ES-I3 (cell line): ENCODE data around the gene SPEG.

Experiments used
- H3K36me3 ChIP-seq: 2 replicates; pipeline ENCODE4 v1.6.1; 2013; ENCODE audit warnings: mild to moderate bottlenecking, low read length, control low read depth, moderate library complexity; ENCODE audit not compliant: insufficient read depth
- H3K4me1 ChIP-seq: 2 replicates; pipeline ENCODE4 v1.6.1; 2013; ENCODE audit warnings: mild to moderate bottlenecking, control low read depth, low read length; ENCODE audit not compliant: insufficient read depth
- H3K9ac ChIP-seq: 2 replicates; pipeline ENCODE4 v1.6.1; 2013; ENCODE audit warnings: low read depth, mild to moderate bottlenecking, low read length, moderate library complexity
- H3K9me3 ChIP-seq: 2 replicates; pipeline ENCODE4 v1.6.1; 2013; ENCODE audit warnings: mild to moderate bottlenecking, low read length, moderate library complexity; ENCODE audit not compliant: control insufficient read depth, insufficient read depth

The SPEG gene

GRCh38 chr2:219533930-219534661, 99.5 kb downstream of the SPEG start:
- no peaks in the 10 kb centered on the region for H3K36me3 ChIP-seq
- H3K9ac ChIP-seq = no peak overlapping the region
- no peaks in the 10 kb centered on the region for H3K9me3 ChIP-seq
- peaks cover 34% of the 10 kb centered on the region for H3K4me1 ChIP-seq

DNA sequence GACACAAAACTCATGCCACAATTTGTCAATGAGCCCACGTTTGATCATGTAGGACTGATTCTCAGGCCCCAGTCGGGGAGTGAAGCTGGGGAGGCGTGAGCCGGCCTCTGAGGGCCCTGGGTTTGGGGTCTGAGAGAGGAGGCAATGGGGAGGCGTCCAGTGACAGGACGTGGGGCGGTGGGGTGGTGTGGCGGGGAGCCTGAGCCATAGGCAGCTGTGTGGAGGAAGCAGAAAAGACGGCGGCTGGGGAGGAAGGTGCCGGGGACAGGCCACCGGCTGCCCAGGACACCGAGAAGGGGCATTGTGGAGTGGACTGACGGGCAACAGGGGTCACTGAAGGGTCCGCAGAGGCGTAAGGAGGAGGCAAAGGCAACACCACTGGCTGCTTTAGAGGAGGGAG, 101.8 kb downstream of the SPEG start:
- no peaks in the 10 kb centered on the region for H3K9me3 ChIP-seq
- peaks cover 28% of the 10 kb centered on the region for H3K4me1 ChIP-seq
- H3K36me3 ChIP-seq = peaks cover 9% of the 10 kb centered on the region
- H3K9ac ChIP-seq = no peak overlapping the region

- no peaks in the 10 kb centered on the region for H3K9me3 ChIP-seq
- H3K36me3 ChIP-seq = peaks cover 9% of the 10 kb centered on the region
- H3K4me1 ChIP-seq = peaks cover 26% of the 10 kb centered on the region
- H3K9ac ChIP-seq = no peak overlapping the region
Observed at GRCh38 chr2:219536967-219537366, 102.3 kb downstream of the SPEG start.

- Histone ChIP-seq H3K9ac (peak overlapping the region; percentile 28; the same call in 1 of the 2 replicates), H3K4me1 (peaks cover 23% of the 10 kb centered on the region)
Observed at GRCh38 chr2:219537657-219538488, 103.2 kb downstream of the SPEG start.

DNA sequence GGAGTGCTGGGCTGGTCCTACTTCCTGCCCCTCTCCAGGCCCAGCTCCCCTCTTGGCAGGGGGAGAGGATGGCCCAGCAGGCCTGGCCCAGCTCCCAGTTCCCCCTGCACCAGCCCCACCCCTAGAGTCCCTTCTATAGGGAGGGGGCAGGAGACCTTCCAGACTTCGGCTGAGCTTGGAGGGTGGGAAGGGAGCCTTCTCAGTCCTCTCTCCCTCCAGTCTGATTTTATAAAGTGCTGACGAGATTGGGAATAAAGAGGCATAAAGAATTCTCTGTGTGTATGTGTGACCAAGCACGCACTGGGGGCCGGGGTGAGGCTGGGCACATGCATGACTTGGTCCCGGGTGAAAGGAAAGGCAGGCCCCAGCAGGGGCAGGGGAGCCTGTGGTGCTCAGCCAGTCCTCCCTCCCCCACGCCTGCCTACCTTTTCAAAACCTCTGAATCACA, 103.9 kb downstream of the SPEG start:
- no peak overlapping the region; the same call in 1 of the 2 replicates for H3K9ac ChIP-seq
- peaks cover 9% of the 10 kb centered on the region for H3K36me3 ChIP-seq

More at GRCh38 chr2:219537657-219538488, 103.2 kb downstream of the SPEG start:
- H3K36me3 ChIP-seq = peaks cover 9% of the 10 kb centered on the region
- H3K9me3 ChIP-seq = no peaks in the 10 kb centered on the region

DNA sequence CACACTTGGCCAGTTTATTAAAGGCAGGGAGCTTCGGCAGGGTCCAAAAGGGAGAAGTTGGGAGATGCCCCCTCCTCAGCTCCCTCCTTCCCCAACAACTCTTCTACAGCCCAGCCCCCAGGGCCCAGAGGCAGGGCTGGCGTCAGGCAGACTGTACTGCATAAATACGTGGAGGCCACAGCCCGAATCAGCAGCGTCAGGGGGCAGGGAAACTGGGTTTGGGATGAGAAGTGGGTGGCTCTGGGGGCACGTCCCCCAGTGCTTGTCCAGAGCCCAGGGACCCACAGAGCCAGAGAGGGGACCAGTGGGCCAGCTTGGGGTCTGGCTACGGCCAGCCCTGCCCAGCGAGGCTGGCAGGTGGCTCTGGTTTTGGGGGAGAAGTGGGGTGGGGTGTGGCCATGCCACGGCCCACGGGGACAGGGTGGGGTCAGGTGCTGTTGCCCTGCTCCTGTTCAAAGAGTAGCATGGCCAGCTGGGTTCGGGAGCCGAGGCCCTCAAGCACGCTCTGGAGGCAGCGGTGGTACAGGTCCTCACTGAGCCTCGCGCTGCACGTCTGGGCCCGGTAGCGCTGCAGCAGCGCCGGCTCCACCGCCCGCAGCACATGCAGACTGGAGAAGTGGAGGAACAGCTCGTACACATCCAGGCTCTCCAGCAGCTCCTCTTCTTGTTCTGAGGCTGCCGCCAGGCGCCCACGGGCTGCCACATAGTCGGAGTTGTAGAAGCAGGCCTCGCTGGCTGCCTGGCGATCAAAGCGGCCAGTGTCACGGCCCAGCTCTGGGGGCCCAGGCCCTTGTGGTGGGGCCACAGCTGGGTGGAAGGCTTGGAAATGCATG, 104.5 kb downstream of the SPEG start:
- Histone ChIP-seq H3K4me1 (peaks cover 23% of the 10 kb centered on the region), H3K9ac (no peak overlapping the region), H3K9me3 (no peaks in the 10 kb centered on the region), H3K36me3 (peaks cover 9% of the 10 kb centered on the region)

More for the DNA sequence above, 103.9 kb downstream of the SPEG start:
- peaks cover 23% of the 10 kb centered on the region for H3K4me1 ChIP-seq
- no peaks in the 10 kb centered on the region for H3K9me3 ChIP-seq

GRCh38 chr2:219539926-219540678, 105.5 kb downstream of the SPEG start:
- peaks cover 9% of the 10 kb centered on the region for H3K36me3 ChIP-seq
- H3K4me1 ChIP-seq = peaks cover 23% of the 10 kb centered on the region
- no peaks in the 10 kb centered on the region for H3K9me3 ChIP-seq
- no peak overlapping the region for H3K9ac ChIP-seq

DNA sequence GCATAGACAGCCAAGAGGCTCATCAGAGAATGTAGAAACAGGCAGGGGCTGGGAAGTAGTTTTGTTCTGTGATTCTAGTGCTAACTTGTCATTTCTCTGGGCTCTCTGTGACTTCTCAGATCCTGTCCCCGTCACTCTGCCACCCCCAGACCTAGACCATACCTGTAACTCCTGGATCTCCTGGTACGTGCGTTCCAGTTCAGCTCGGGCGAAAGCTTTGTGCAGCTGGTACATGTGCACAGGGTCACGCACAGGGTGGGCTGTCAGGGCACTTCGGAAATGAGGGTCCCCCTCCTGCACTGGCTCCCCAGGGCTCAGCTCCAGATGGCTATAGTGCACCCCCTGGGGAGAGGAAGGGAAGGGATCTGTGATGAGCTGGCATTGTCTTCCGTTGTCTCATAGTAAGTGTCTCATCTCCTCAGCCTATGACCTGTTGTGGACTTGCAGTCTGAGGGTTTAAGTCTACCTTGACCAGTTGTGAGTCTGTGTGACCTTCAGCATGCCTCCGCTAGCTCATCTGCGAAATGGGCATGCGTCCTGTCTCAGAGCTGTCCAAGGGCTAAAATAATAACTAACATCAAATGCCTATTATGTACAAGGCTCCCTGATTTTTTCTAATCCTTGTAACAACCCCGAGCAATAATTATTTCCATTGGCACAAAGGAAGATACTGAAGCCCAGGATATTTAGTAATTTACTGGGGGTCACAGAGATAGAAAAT, 106.3 kb downstream of the SPEG start:
- Histone ChIP-seq H3K9me3 (no peaks in the 10 kb centered on the region), H3K4me1 (peaks cover 23% of the 10 kb centered on the region), H3K36me3 (peaks cover 9% of the 10 kb centered on the region), H3K9ac (no peak overlapping the region)

DNA sequence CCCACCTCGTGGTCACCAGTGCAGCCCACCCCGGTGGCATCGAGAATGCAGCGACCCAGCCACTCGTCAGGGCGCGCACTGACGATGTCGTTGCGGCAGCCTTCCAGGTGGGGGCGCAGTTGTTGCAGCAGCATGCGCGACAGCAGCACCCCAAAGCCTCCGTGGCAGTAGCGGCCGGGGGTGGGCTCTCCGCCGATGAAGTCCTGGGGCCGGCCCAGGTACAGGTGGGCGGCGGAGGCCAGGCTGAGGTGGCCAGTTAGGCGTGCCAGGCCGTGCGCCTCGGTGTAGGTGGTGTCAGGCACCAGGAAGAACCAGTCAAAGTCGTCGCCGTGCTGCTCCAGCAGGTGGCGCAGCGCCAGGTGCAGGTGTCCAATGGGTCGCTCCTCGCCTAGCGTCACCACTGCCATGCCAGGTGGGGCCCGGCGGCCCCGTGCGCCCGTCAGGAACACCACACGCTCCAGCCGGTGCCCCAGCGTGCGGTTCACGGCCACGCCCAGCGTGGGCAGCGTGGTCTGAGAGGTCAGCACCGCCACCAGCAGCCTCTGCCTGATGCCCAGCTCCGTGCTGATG, 107.1 kb downstream of the SPEG start:
- H3K9me3 ChIP-seq = no peaks in the 10 kb centered on the region
- H3K9ac ChIP-seq = peak overlapping the region; percentile 66; the same call in 1 of the 2 replicates
- peaks cover 23% of the 10 kb centered on the region for H3K4me1 ChIP-seq
- peaks cover 9% of the 10 kb centered on the region for H3K36me3 ChIP-seq

DNA sequence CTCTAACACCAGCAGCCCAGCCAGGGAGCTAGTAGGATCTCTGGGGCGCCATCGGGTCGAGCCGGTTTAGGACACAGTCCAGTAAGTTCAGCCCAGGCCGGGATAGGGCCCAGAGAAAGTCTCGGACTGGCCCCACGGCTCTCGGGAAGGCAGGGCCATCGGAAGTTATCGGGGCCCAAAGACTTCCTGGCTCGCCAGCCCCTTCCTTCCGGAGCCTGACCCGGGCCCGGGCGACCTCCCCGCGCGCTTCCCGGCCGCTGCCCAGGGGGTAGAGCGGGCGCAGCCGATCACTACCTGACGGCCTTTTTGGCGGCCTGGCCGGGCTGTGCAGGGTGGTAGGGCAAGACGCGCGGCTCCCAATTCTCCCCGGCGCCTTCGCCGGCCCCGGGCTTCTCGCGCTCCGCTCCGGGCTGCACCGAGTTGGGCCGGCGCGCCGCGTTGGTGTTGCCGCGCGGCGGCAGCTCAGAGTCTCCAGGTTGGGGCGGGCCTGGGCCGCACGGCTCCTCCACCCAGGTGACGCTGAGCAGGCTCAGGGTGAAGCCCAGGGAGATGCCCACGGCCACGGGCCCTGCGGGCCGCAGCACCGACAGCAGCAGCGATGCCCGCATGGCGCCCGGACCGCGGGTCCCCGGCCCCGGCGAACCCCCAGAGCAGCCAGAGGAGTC, 108.4 kb downstream of the SPEG start:
- Histone ChIP-seq H3K9ac (peak overlapping the region; percentile 66), H3K36me3 (peaks cover 9% of the 10 kb centered on the region), H3K9me3 (no peaks in the 10 kb centered on the region), H3K4me1 (peaks cover 12% of the 10 kb centered on the region; the same call in 1 of the 2 replicates)

- H3K4me1 ChIP-seq = peaks cover 7% of the 10 kb centered on the region; the same call in 1 of the 2 replicates
- H3K9ac ChIP-seq = peak within 1 kb of the TSS; percentile 66
- peaks cover 9% of the 10 kb centered on the region for H3K36me3 ChIP-seq
- H3K9me3 ChIP-seq = no peaks in the 10 kb centered on the region
Observed at GRCh38 chr2:219543596-219544358, 109.1 kb downstream of the SPEG start, which contains the start of the genes CHPF and TMEM198. CHPF (minus strand) TSS chr2:219543809; CDS start chr2:219543538, 271 bp downstream. TMEM198 (plus strand) TSS chr2:219544028; CDS start chr2:219544728, 700 bp downstream.

DNA sequence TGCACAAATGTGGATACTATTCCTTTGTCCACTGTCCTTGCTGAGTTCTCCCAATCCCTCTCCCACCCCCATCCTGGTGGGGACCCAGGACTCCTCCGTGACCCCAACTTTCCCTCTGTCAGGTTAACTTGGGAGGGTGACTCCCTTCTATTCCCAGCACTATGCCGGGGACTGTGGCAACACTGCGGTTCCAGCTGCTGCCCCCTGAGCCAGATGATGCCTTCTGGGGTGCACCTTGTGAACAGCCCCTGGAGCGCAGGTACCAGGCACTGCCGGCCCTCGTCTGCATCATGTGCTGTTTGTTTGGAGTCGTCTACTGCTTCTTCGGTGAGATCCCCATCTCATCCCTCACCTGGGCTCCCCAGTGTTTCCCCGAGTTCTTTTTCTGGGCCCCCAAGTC, 109.9 kb downstream of the SPEG start:
- H3K36me3 ChIP-seq = peaks cover 9% of the 10 kb centered on the region
- H3K9ac ChIP-seq = peak overlapping the region; percentile 66; the same call in 1 of the 2 replicates
- H3K9me3 ChIP-seq = no peaks in the 10 kb centered on the region
- H3K4me1 ChIP-seq = peaks cover 4% of the 10 kb centered on the region; the same call in 1 of the 2 replicates
